ENCODE measurements around the gene ATP6V1B1. TPM values are rescaled to one million over a fixed set of nuclear protein-coding genes. Genes with fewer than 3 reads are reported as not detected.

The ATP6V1B1 gene
- total and polyA plus RNA-seq, 2 donors (not counting 1 experiment from before 2014, with no cell fraction given) = 1.0 to 2.1 TPM

DNA sequence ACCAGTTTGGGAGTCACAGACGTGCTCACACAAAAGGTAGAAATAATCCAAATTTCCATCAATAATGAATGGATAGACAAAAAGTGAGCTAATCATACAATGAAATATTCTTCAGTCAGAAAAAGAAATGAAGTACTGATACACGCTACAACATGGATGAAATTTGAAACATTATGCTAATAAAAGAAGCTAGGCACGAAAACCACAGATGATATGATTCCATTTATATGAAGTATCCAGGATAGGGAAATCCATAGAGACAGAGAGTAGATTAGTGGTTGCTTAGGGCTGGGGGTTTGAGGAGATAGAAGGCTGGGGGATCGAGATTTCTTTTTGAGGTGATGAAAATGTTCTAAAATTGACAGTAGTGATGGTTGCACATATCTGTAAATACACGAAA, 43.0 kb upstream of the ATP6V1B1 start:
- H3K36me3 ChIP-seq (ENCODE audit: control insufficient read depth, insufficient read depth, low read length) = no peaks in the 10 kb centered on the region
- no peaks in the 10 kb centered on the region for H4K20me1 ChIP-seq (ENCODE audit: control insufficient read depth, extremely low read depth, insufficient read depth, low read length)
- no peak for DNase-seq (ENCODE audit: low read depth in 2 of 2)
- H3K9ac ChIP-seq (ENCODE audit: insufficient read depth, low read length) = no peak overlapping the region
- H3K27ac ChIP-seq (ENCODE audit: insufficient read depth, low read length) = no peak overlapping the region
- TF ChIP-seq EZH2 (IDR thresholded peaks at IDR 0.05; ENCODE audit: low read length, missing control alignments) = no peak
- TF ChIP-seq, protein P1, sequence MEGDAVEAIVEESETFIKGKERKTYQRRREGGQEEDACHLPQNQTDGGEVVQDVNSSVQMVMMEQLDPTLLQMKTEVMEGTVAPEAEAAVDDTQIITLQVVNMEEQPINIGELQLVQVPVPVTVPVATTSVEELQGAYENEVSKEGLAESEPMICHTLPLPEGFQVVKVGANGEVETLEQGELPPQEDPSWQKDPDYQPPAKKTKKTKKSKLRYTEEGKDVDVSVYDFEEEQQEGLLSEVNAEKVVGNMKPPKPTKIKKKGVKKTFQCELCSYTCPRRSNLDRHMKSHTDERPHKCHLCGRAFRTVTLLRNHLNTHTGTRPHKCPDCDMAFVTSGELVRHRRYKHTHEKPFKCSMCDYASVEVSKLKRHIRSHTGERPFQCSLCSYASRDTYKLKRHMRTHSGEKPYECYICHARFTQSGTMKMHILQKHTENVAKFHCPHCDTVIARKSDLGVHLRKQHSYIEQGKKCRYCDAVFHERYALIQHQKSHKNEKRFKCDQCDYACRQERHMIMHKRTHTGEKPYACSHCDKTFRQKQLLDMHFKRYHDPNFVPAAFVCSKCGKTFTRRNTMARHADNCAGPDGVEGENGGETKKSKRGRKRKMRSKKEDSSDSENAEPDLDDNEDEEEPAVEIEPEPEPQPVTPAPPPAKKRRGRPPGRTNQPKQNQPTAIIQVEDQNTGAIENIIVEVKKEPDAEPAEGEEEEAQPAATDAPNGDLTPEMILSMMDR (conservative IDR thresholded peaks at IDR 0.05 in 1 of 2, IDR thresholded peaks at IDR 0.05 in 1 of 2; ENCODE audit: low read depth in 1 of 2, low read length in 2 of 2) = no peak
- no peak overlapping the region for H3K4me2 ChIP-seq (ENCODE audit: extremely low read depth, insufficient read depth, low read length)
- H3K4me1 ChIP-seq (ENCODE audit: control insufficient read depth, extremely low read depth, insufficient read depth, low read length) = no peaks in the 10 kb centered on the region
- no peak overlapping the region for H2AFZ ChIP-seq (ENCODE audit: low read length)
- H3K9me3 ChIP-seq (ENCODE audit: control insufficient read depth, insufficient read depth, low read depth, low read length) = no peaks in the 10 kb centered on the region
- H3K27me3 ChIP-seq (ENCODE audit: control insufficient read depth, insufficient read depth, low read length) = peaks cover 79% of the 10 kb centered on the region
- no peak overlapping the region for H3K4me3 ChIP-seq (replicated peaks in 1 of 4; ENCODE audit: control extremely low read depth in 1 of 4, insufficient read depth in 1 of 4, low read depth in 3 of 4, low read length in 4 of 4)
- no peaks in the 10 kb centered on the region for H3K79me2 ChIP-seq (ENCODE audit: control insufficient read depth, insufficient read depth, low read length)

DNA sequence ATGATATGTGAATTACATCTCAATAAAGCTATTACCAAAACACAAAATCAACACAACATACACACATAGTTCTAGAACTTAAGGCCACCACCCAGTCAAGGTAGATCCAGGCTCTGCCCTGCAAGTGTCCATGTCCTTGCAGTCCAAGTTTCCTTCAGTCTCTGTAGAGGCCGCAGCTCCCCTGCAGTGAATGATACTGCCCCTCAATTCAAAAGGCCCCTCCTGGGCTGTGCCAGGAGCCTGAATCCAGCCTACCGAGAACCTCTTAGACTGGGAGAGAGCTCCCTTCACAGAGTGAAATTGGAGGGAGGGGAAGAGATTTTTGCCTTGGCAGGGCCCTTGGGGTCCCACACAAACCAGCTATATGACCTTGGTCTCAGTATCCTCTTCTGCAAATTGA, 42.5 kb upstream of the ATP6V1B1 start:
- TF ChIP-seq EZH2 (IDR thresholded peaks at IDR 0.05; ENCODE audit: low read length, missing control alignments) = no peak
- H3K4me1 ChIP-seq (ENCODE audit: control insufficient read depth, extremely low read depth, insufficient read depth, low read length) = no peaks in the 10 kb centered on the region
- H4K20me1 ChIP-seq (ENCODE audit: control insufficient read depth, extremely low read depth, insufficient read depth, low read length) = no peaks in the 10 kb centered on the region
- no peak for DNase-seq (ENCODE audit: low read depth in 2 of 2)
- no peak overlapping the region for H3K27ac ChIP-seq (ENCODE audit: insufficient read depth, low read length)
- no peaks in the 10 kb centered on the region for H3K9me3 ChIP-seq (ENCODE audit: control insufficient read depth, insufficient read depth, low read depth, low read length)
- H3K27me3 ChIP-seq (ENCODE audit: control insufficient read depth, insufficient read depth, low read length) = peaks cover 79% of the 10 kb centered on the region
- H3K4me3 ChIP-seq (replicated peaks in 1 of 4; ENCODE audit: control extremely low read depth in 1 of 4, insufficient read depth in 1 of 4, low read depth in 3 of 4, low read length in 4 of 4) = no peak overlapping the region
- H2AFZ ChIP-seq (ENCODE audit: low read length) = no peak overlapping the region
- H3K79me2 ChIP-seq (ENCODE audit: control insufficient read depth, insufficient read depth, low read length) = no peaks in the 10 kb centered on the region
- H3K4me2 ChIP-seq (ENCODE audit: extremely low read depth, insufficient read depth, low read length) = no peak overlapping the region
- no peak overlapping the region for H3K9ac ChIP-seq (ENCODE audit: insufficient read depth, low read length)
- no peaks in the 10 kb centered on the region for H3K36me3 ChIP-seq (ENCODE audit: control insufficient read depth, insufficient read depth, low read length)

DNA sequence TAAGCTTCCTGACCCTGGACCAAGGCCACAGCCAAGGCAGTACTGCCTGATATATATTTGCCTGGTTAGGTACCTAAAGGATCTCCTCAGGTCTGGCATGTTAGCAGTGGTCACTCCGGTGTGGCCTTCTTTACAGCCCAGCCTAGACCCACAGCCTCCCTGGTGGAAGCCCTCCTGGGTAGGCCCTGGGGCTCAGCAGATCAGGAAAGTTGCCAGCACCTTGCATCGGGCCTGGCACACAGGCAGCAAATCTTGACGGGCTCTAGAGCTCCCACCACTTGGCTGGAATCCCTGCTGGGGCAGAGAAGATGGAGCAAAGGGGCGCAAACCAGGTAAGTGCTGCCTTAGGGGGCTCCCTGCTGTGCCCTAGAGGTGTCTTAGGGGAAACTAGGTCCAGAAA, 40.9 kb upstream of the ATP6V1B1 start:
- no peaks in the 10 kb centered on the region for H3K4me1 ChIP-seq (ENCODE audit: control insufficient read depth, extremely low read depth, insufficient read depth, low read length)
- no peak overlapping the region for H3K4me2 ChIP-seq (ENCODE audit: extremely low read depth, insufficient read depth, low read length)
- no peaks in the 10 kb centered on the region for H3K9me3 ChIP-seq (ENCODE audit: control insufficient read depth, insufficient read depth, low read depth, low read length)
- H2AFZ ChIP-seq (ENCODE audit: low read length) = no peak overlapping the region
- TF ChIP-seq, protein P1 (conservative IDR thresholded peaks at IDR 0.05 in 1 of 2, IDR thresholded peaks at IDR 0.05 in 1 of 2; ENCODE audit: low read depth in 1 of 2, low read length in 2 of 2) = no peak
- TF ChIP-seq EZH2 (IDR thresholded peaks at IDR 0.05; ENCODE audit: low read length, missing control alignments) = no peak
- H3K27me3 ChIP-seq (ENCODE audit: control insufficient read depth, insufficient read depth, low read length) = peaks cover 82% of the 10 kb centered on the region
- H3K9ac ChIP-seq (ENCODE audit: insufficient read depth, low read length) = no peak overlapping the region
- no peak for DNase-seq (ENCODE audit: low read depth in 2 of 2)
- no peaks in the 10 kb centered on the region for H3K36me3 ChIP-seq (ENCODE audit: control insufficient read depth, insufficient read depth, low read length)
- no peaks in the 10 kb centered on the region for H4K20me1 ChIP-seq (ENCODE audit: control insufficient read depth, extremely low read depth, insufficient read depth, low read length)
- H3K79me2 ChIP-seq (ENCODE audit: control insufficient read depth, insufficient read depth, low read length) = no peaks in the 10 kb centered on the region
- H3K27ac ChIP-seq (ENCODE audit: insufficient read depth, low read length) = no peak overlapping the region
- no peak overlapping the region for H3K4me3 ChIP-seq (replicated peaks in 1 of 4; ENCODE audit: control extremely low read depth in 1 of 4, insufficient read depth in 1 of 4, low read depth in 3 of 4, low read length in 4 of 4)

All from fibroblast of lung (primary cell).